CD4-positive, alpha-beta T cell treated with Interleukin-4 for 1 hour (primary cell): ENCODE measurements around the gene DHRS9.
"Not testable (repeated sequence)": the region's sequence is repeated elsewhere in the genome, so short reads cannot be mapped to it uniquely, and the experiment has no call there.

Experiments used
- DNase-seq, 2 donors: peaks; one replicate each; pipeline ENCODE4 v3.0.0-alpha.2; 2020 to 2022

The DHRS9 gene

GRCh38 chr2:169069341-169069740 is at the start of gene DHRS9:
DHRS9 (plus strand) TSS chr2:169069563; CDS start chr2:169081582, 12,019 bp downstream.
- DNase-seq = peak in 1 of 2 donors; percentile 67

- DNase-seq = no peak
Observed at GRCh38 chr2:169023161-169023560, 46.2 kb upstream of the DHRS9 start.

- DNase-seq = no peak
Observed at GRCh38 chr2:169026056-169026455, 43.3 kb upstream of the DHRS9 start.

GRCh38 chr2:169027234-169027633 is 42.1 kb upstream of the DHRS9 start:
- DNase-seq = no peak

GRCh38 chr2:169029341-169029740 is 40.0 kb upstream of the DHRS9 start:
- DNase-seq = no peak

- no peak for DNase-seq
Observed at GRCh38 chr2:169031202-169031601, 38.2 kb upstream of the DHRS9 start, which contains the start of gene ABCB11. ABCB11 (minus strand) TSS chr2:169031324; CDS start chr2:169018125, 13,199 bp downstream.

GRCh38 chr2:169034256-169034655 is 35.1 kb upstream of the DHRS9 start:
- no peak for DNase-seq

- DNase-seq = no peak
Observed at GRCh38 chr2:169034984-169035544, 34.3 kb upstream of the DHRS9 start.

GRCh38 chr2:169035887-169036286 is 33.5 kb upstream of the DHRS9 start:
- no peak for DNase-seq

GRCh38 chr2:169036736-169037440 is 32.5 kb upstream of the DHRS9 start:
- no peak for DNase-seq

- no peak for DNase-seq
Observed at GRCh38 chr2:169038338-169038757, 31.0 kb upstream of the DHRS9 start.

GRCh38 chr2:169039702-169040101 is 29.7 kb upstream of the DHRS9 start:
- DNase-seq = no peak

- DNase-seq = no peak
Observed at GRCh38 chr2:169041594-169041993, 27.8 kb upstream of the DHRS9 start.

- DNase-seq = no peak
Observed at GRCh38 chr2:169042856-169043255, 26.5 kb upstream of the DHRS9 start.

- no peak for DNase-seq
Observed at GRCh38 chr2:169046440-169047151, 22.8 kb upstream of the DHRS9 start.

GRCh38 chr2:169047256-169048250 is 21.8 kb upstream of the DHRS9 start:
- DNase-seq = no peak

GRCh38 chr2:169049142-169049541 is 20.2 kb upstream of the DHRS9 start:
- no peak for DNase-seq

GRCh38 chr2:169050476-169051240 is 18.7 kb upstream of the DHRS9 start:
- DNase-seq = no peak

- DNase-seq = not testable (repeated sequence)
Observed at GRCh38 chr2:169054575-169054974, 14.8 kb upstream of the DHRS9 start.

GRCh38 chr2:169064199-169064598 is 5.2 kb upstream of the DHRS9 start:
- not testable (repeated sequence) for DNase-seq

- DNase-seq = no peak
Observed at GRCh38 chr2:169065422-169065821, 3.9 kb upstream of the DHRS9 start.
